Neural cell (in vitro differentiated cells): ENCODE measurements around the gene GRAMD1B. TPM values are rescaled to one million over a fixed set of nuclear protein-coding genes. Genes with fewer than 3 reads are reported as not detected.
"Not testable (repeated sequence)": the region's sequence is repeated elsewhere in the genome, so short reads cannot be mapped to it uniquely, and the experiment has no call there.

Experiments
- H2AFZ ChIP-seq: fragments of 200-600, 300-800 bp; sonication (generic), shearing (Covaris generic); 2 replicates; pipeline ENCODE4 v1.6.0; 2014; ENCODE audit warnings: low read depth, mild to moderate bottlenecking, antibody characterized with exemption, low read length, moderate library complexity
- H3F3A ChIP-seq: fragments of 200-600 bp; shearing (Covaris generic); 2 replicates; pipeline ENCODE4 v1.6.1; 2016; ENCODE audit warnings: mild to moderate bottlenecking, moderate library complexity, mixed read lengths, antibody characterized with exemption, low read length; ENCODE audit not compliant: insufficient read depth, poor library complexity, severe bottlenecking
- H3K27ac ChIP-seq: fragments of 200-600, 300-800 bp; sonication (generic), shearing (Covaris generic); 2 replicates; pipeline ENCODE4 v1.5.1; 2014; ENCODE audit warnings: mild to moderate bottlenecking, low read length, moderate library complexity
- H3K27me3 ChIP-seq: fragments of 300-800, 200-600 bp; sonication (generic), shearing (Covaris generic); 2 replicates; pipeline ENCODE4 v1.6.0; 2014; ENCODE audit warnings: mild to moderate bottlenecking, low read depth, low read length, moderate library complexity; ENCODE audit not compliant: insufficient read depth
- H3K36me3 ChIP-seq: fragments of 300-800, 200-600 bp; sonication (generic), shearing (Covaris generic); 2 replicates; pipeline ENCODE4 v1.5.1; 2014; ENCODE audit warnings: mild to moderate bottlenecking, antibody characterized with exemption, low read length, moderate library complexity; ENCODE audit not compliant: insufficient read depth
- H3K4me2 ChIP-seq: fragments of 300-800, 200-600 bp; sonication (generic), shearing (Covaris generic); 2 replicates; pipeline ENCODE4 v1.6.0; 2014; ENCODE audit warnings: mild to moderate bottlenecking, low read length
- H3K4me3 ChIP-seq: fragments of 300-800, 200-600 bp; sonication (generic), shearing (Covaris generic); 2 replicates; pipeline ENCODE4 v1.5.1; 2014; ENCODE audit warnings: mild to moderate bottlenecking, low read length, moderate library complexity
- H3K79me2 ChIP-seq: fragments of 200-600 bp; shearing (Covaris generic); replicated peaks from 2 replicates; pipeline ENCODE4 v1.6.0; 2014; ENCODE audit warnings: mild to moderate bottlenecking, low read length, moderate library complexity; ENCODE audit not compliant: insufficient read depth
- H3K9ac ChIP-seq: fragments of 300-800, 200-600 bp; sonication (generic), shearing (Covaris generic); 2 replicates; pipeline ENCODE4 v1.6.1; 2016; ENCODE audit warnings: mild to moderate bottlenecking, low read length, mixed read lengths
- H3K9me2 ChIP-seq: fragments of 200-600 bp; shearing (Covaris generic); 2 replicates; pipeline ENCODE4 v1.6.1; 2016; ENCODE audit warnings: mild to moderate bottlenecking, low read length, mixed read lengths; ENCODE audit not compliant: insufficient read depth
- H3K9me3 ChIP-seq: fragments of 200-600, 300-800 bp; sonication (generic), shearing (Covaris generic); 2 replicates; pipeline ENCODE4 v1.6.1; 2016; ENCODE audit warnings: mild to moderate bottlenecking, mixed run types, low read length, moderate library complexity, mixed read lengths
- H4K20me1 ChIP-seq: fragments of 200-600 bp; shearing (Covaris generic); 2 replicates; pipeline ENCODE4 v1.6.1; 2016; ENCODE audit warnings: mild to moderate bottlenecking, mixed run types; ENCODE audit not compliant: insufficient read depth
- EP300 ChIP-seq: fragments of 450-650 bp; conservative IDR thresholded peaks from 2 replicates; pipeline ENCODE4 v1.6.1; 2014; ENCODE audit warnings: antibody characterized with exemption, mild to moderate bottlenecking, moderate library complexity; ENCODE audit not compliant: poor library complexity, severe bottlenecking
- EZH2 ChIP-seq: fragments of 200-600, 300-800 bp; shearing (Covaris generic), sonication (generic); IDR thresholded peaks from 2 replicates; pipeline ENCODE4 v1.6.1; 2014; ENCODE audit warnings: antibody characterized with exemption, low read length, borderline replicate concordance, mild to moderate bottlenecking; ENCODE audit not compliant: insufficient read depth, poor library complexity, severe bottlenecking
- MXI1 ChIP-seq: fragments of 450-650 bp; conservative IDR thresholded peaks from 2 replicates; pipeline ENCODE4 v1.6.1; 2014; ENCODE audit warnings: antibody characterized with exemption, mild to moderate bottlenecking; ENCODE audit not compliant: poor library complexity, severe bottlenecking
- POLR2AphosphoS5 ChIP-seq: IDR thresholded peaks from 2 replicates; pipeline ENCODE4 v1.6.1; 2012
- RAD21 ChIP-seq: fragments of 450-650 bp; conservative IDR thresholded peaks from 2 replicates; pipeline ENCODE4 v1.6.1; 2014; ENCODE audit warnings: antibody characterized with exemption, mild to moderate bottlenecking, moderate library complexity
- SMC3 ChIP-seq: fragments of 450-650 bp; conservative IDR thresholded peaks from 2 replicates; pipeline ENCODE4 v1.6.1; 2014; ENCODE audit warnings: antibody characterized with exemption, mild to moderate bottlenecking, moderate library complexity; ENCODE audit not compliant: poor library complexity
- TAF1 ChIP-seq: IDR thresholded peaks from 2 replicates; pipeline ENCODE4 v1.6.1; 2012; ENCODE audit warnings: low read depth
- polyA plus RNA-seq: library from polyadenylated mRNA; depleted of rRNA; stranded (reverse); fragments of >200 nt; gene quantifications from 2 replicates; pipeline ENCODE4 v1.2.3, GENCODE V29; 2014
- TF ChIP-seq, protein P1 (sequence below): fragments of 450-650 bp; IDR thresholded peaks from 2 replicates; pipeline ENCODE4 v1.5.1; 2014; ENCODE audit warnings: antibody characterized with exemption, mild to moderate bottlenecking, moderate library complexity; ENCODE audit not compliant: poor library complexity, severe bottlenecking
- TF ChIP-seq, protein P2 (sequence below): IDR thresholded peaks from 2 replicates; pipeline ENCODE4 v1.6.1; 2012; ENCODE audit warnings: borderline replicate concordance

The GRAMD1B gene
- polyA plus RNA-seq, 1 donor from 2014 or later: 1.5 TPM

DNA sequence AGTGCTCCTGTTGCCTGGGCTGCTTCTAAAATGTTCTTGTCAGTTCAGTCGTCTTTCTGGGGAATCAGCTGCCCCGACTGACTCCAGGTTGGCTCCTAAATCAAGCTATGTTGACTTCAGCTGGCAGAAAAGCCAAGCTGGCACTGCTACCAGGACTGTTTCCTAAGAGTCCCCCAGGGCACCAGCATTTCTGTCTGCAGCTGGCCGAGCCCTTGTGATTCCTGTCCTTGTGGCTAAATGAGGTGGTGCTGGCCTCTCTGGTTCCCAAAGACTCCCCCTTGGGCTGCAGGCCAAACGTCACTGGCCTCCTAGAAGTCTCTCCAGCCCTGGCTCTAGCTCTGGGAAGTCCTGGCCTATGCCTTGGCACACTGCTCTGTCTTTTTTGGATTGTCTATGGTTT is 31.1 kb downstream of the GRAMD1B start:
- no peaks in the 10 kb centered on the region for H3K27me3 ChIP-seq
- no peak overlapping the region for H3K9ac ChIP-seq
- TF ChIP-seq EZH2 (no peak), POLR2AphosphoS5 (no peak), TAF1 (no peak)
- no peaks in the 10 kb centered on the region for H3K9me3 ChIP-seq
- no peaks in the 10 kb centered on the region for H3K79me2 ChIP-seq
- no peak overlapping the region for H3K4me3 ChIP-seq
- no peaks in the 10 kb centered on the region for H4K20me1 ChIP-seq
- no peaks in the 10 kb centered on the region for H3K36me3 ChIP-seq
- no peak overlapping the region for H3K4me2 ChIP-seq
- H3K27ac ChIP-seq: no peak overlapping the region
- H2AFZ ChIP-seq: no peak overlapping the region
- H3K9me2 ChIP-seq: no peaks in the 10 kb centered on the region
- H3F3A ChIP-seq: no peaks in the 10 kb centered on the region

DNA sequence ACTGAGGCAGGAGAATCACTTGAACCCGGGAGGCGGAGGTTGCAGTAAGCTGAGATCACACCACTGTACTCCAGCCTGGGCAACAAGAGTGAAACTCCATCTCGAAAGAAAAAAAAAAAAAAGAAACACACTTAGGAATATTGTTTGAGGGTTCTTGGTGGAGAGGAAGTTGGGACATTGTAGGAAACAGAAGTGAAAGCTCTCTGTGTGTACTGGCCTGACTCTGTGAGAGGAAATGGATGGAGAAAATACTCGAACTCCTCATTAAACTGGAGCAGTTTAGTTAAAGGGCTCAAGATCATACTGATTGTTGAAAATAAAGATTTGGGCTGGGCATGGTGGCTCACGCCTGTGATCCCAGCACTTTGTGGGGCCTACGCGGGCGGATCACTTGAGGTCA is 35.6 kb downstream of the GRAMD1B start:
- not testable (repeated sequence) for H3K79me2 ChIP-seq, H2AFZ ChIP-seq, H3K9ac ChIP-seq, H3K4me2 ChIP-seq, H3K36me3 ChIP-seq, H3K9me3 ChIP-seq, H3K27ac ChIP-seq, H3K9me2 ChIP-seq, H3K27me3 ChIP-seq, H4K20me1 ChIP-seq, H3F3A ChIP-seq, H3K4me3 ChIP-seq

DNA sequence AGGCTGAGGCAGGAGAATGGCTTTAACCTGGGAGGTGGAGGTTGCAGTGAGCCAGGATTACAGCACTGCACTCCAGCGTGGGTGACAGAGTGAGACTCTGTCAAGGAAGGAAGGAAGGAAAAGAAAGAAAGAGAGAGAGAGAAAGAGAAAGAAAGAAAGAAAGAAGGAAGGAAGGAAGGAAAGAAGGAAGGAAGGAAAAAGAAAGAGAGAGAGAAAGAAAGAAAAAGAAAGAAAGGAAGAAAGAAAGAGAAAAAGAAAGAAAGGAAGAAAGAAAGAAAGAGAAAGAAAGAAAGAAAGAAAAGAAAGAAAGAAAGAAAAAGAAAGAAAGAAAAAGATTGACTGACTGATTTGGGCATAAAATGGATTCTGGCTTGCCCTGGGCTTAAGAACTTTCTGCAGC is 36.1 kb downstream of the GRAMD1B start:
- H3K27me3 ChIP-seq, H3K9me2 ChIP-seq, H4K20me1 ChIP-seq, H3K9ac ChIP-seq, H3K27ac ChIP-seq, H3K9me3 ChIP-seq, H3K4me2 ChIP-seq, H3K36me3 ChIP-seq, H2AFZ ChIP-seq, H3K4me3 ChIP-seq, H3F3A ChIP-seq, H3K79me2 ChIP-seq: not testable (repeated sequence)

DNA sequence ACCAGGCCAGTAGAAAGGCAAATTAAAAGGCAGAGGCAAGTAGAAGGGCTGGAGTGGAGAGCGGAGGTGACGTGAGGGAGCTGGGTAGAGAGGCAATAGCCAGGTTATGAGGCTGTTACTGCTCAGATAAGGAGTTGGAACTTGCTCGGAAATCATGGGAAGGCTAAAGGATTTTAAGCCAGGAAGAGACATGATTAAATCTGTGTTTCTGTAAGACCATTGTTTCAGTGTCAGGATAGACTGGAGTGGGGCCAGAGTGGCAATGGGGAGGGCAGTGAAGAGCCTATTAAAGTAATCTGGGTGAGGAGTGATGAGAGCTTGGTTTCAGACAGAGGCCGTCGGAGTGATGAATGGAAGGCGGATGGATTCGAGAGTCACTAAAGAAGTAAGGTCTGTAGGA is 39.0 kb downstream of the GRAMD1B start:
- H3K27me3 ChIP-seq: no peaks in the 10 kb centered on the region
- no peak overlapping the region for H2AFZ ChIP-seq
- H3K9ac ChIP-seq: no peak overlapping the region
- no peaks in the 10 kb centered on the region for H3K36me3 ChIP-seq
- no peak overlapping the region for H3K4me2 ChIP-seq
- H3K4me3 ChIP-seq: no peak overlapping the region
- no peaks in the 10 kb centered on the region for H3K9me3 ChIP-seq
- no peak for TF ChIP-seq MXI1
- TF ChIP-seq EP300: no peak
- no peak for TF ChIP-seq SMC3
- TF ChIP-seq POLR2AphosphoS5: no peak
- TF ChIP-seq TAF1: no peak
- TF ChIP-seq RAD21: no peak
- H4K20me1 ChIP-seq: no peaks in the 10 kb centered on the region
- no peak overlapping the region for H3K27ac ChIP-seq
- no peaks in the 10 kb centered on the region for H3K9me2 ChIP-seq
- H3K79me2 ChIP-seq: no peaks in the 10 kb centered on the region
- H3F3A ChIP-seq: no peaks in the 10 kb centered on the region

DNA sequence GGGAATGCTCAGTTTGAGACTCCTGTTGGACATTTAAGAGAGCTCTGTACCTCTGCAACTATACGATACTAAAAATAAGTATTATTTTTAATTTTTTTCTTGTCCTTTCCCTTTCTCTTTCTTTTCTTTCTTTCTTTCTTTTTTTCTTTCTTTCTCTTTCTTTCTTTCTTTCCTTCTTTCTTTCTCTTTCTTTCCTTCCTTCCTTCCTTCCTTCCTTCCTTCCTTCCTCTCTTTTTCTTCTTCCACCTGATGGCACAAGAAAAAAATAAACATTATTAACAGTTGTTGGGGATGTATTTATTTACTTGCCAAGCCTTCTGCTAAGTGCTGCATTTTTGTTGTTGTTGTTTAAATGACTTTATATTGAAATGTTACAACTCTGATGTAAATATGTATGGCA is 39.5 kb downstream of the GRAMD1B start:
- no peak for TF ChIP-seq TAF1
- TF ChIP-seq, protein P1, sequence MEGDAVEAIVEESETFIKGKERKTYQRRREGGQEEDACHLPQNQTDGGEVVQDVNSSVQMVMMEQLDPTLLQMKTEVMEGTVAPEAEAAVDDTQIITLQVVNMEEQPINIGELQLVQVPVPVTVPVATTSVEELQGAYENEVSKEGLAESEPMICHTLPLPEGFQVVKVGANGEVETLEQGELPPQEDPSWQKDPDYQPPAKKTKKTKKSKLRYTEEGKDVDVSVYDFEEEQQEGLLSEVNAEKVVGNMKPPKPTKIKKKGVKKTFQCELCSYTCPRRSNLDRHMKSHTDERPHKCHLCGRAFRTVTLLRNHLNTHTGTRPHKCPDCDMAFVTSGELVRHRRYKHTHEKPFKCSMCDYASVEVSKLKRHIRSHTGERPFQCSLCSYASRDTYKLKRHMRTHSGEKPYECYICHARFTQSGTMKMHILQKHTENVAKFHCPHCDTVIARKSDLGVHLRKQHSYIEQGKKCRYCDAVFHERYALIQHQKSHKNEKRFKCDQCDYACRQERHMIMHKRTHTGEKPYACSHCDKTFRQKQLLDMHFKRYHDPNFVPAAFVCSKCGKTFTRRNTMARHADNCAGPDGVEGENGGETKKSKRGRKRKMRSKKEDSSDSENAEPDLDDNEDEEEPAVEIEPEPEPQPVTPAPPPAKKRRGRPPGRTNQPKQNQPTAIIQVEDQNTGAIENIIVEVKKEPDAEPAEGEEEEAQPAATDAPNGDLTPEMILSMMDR: no peak
- TF ChIP-seq SMC3: no peak
- TF ChIP-seq, protein P2, sequence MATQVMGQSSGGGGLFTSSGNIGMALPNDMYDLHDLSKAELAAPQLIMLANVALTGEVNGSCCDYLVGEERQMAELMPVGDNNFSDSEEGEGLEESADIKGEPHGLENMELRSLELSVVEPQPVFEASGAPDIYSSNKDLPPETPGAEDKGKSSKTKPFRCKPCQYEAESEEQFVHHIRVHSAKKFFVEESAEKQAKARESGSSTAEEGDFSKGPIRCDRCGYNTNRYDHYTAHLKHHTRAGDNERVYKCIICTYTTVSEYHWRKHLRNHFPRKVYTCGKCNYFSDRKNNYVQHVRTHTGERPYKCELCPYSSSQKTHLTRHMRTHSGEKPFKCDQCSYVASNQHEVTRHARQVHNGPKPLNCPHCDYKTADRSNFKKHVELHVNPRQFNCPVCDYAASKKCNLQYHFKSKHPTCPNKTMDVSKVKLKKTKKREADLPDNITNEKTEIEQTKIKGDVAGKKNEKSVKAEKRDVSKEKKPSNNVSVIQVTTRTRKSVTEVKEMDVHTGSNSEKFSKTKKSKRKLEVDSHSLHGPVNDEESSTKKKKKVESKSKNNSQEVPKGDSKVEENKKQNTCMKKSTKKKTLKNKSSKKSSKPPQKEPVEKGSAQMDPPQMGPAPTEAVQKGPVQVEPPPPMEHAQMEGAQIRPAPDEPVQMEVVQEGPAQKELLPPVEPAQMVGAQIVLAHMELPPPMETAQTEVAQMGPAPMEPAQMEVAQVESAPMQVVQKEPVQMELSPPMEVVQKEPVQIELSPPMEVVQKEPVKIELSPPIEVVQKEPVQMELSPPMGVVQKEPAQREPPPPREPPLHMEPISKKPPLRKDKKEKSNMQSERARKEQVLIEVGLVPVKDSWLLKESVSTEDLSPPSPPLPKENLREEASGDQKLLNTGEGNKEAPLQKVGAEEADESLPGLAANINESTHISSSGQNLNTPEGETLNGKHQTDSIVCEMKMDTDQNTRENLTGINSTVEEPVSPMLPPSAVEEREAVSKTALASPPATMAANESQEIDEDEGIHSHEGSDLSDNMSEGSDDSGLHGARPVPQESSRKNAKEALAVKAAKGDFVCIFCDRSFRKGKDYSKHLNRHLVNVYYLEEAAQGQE: no peak
- TF ChIP-seq RAD21: no peak
- no peak for TF ChIP-seq MXI1
- TF ChIP-seq POLR2AphosphoS5: no peak
- no peak overlapping the region for H3K4me2 ChIP-seq

More for the DNA sequence above, 39.5 kb downstream of the GRAMD1B start:
- no peaks in the 10 kb centered on the region for H3K36me3 ChIP-seq
- no peaks in the 10 kb centered on the region for H3K79me2 ChIP-seq
- H3K27me3 ChIP-seq: no peaks in the 10 kb centered on the region
- H3K9ac ChIP-seq: no peak overlapping the region
- no peaks in the 10 kb centered on the region for H3K9me3 ChIP-seq
- H3K9me2 ChIP-seq: no peaks in the 10 kb centered on the region
- no peak overlapping the region for H3K4me3 ChIP-seq
- no peaks in the 10 kb centered on the region for H4K20me1 ChIP-seq
- H3K27ac ChIP-seq: no peak overlapping the region
- no peak overlapping the region for H2AFZ ChIP-seq
- H3F3A ChIP-seq: no peaks in the 10 kb centered on the region
